H1 (cell line): Measurements from ENCODE around the gene C21orf58. TPM values are rescaled to one million over a fixed set of nuclear protein-coding genes. Genes with fewer than 3 reads are reported as not detected.

ENCODE experiments used
- MAFK ChIP-seq: IDR thresholded peaks from 2 replicates; pipeline ENCODE4 v1.6.1; 2012; ENCODE audit warnings: low read depth, mild to moderate bottlenecking, improper control_type of control experiment, low read length
- RAD21 ChIP-seq, 2 experiments: IDR thresholded peaks in 1 of 2; conservative IDR thresholded peaks in 1 of 2; 2 replicates each; pipeline ENCODE4 v1.6.1; 2011; ENCODE audit warnings: low read depth in 2 of 2, low read length in 2 of 2, improper control_type of control experiment in 1 of 2, inconsistent platforms in 1 of 2, mild to moderate bottlenecking in 1 of 2, moderate library complexity in 1 of 2
- TAF1 ChIP-seq: IDR thresholded peaks from 2 replicates; pipeline ENCODE4 v1.6.1; 2011; ENCODE audit warnings: mild to moderate bottlenecking, low read depth, low read length
- polyA plus RNA-seq, 7 experiments: library from polyadenylated mRNA; depleted of rRNA in 3 of 7; stranded (reverse) in 5 of 7; unstranded in 2 of 7; fragments of >200 nt in 5 of 7; fragments of 200-250 nt in 2 of 7; gene quantifications; 1 replicate in 5 of 7; 2 replicates in 1 of 7; 4 replicates in 1 of 7; pipeline versions ENCODE4 v1.2.1 to v1.2.3, GENCODE V29; 2011 to 2013; ENCODE audit warnings: missing spikeins in 2 of 7, mixed read lengths in 2 of 7
- total RNA-seq: library from RNA; stranded (reverse); fragmentation: NEBNext Ultra II Directional; extraction: Animal tissue kit (Norgen Biotek cat#: 25700); gene quantifications from 2 replicates; pipeline ENCODE4 v1.2.1, GENCODE V29; 2021

Gene C21orf58
- total and polyA plus RNA-seq, 2 of the 8 experiments (the other 6 are each of a cell fraction or from before 2014, with no cell fraction given): 13.8 to 26.1 TPM

GRCh38 chr21:46326110-46326703 lies 2.5 kb upstream of the C21orf58 start (continued):
- TF ChIP-seq TAF1 (no peak), RAD21 (IDR thresholded peaks at IDR 0.05 in 1 of 2, conservative IDR thresholded peaks at IDR 0.05 in 1 of 2; ENCODE audit: low read depth in 2 of 2, low read length in 2 of 2) (peak; percentile 2 to 18; a peak in 1 of 4 replicates), MAFK (no peak)
